ENCODE results near the gene XIAP. TPM values are rescaled to one million over a fixed set of nuclear protein-coding genes. Genes with fewer than 3 reads are reported as not detected.

XIAP gene
- 29.4 and 30.6 TPM in 2 replicates for total RNA-seq (2014; rRNA removed; shearing (Covaris generic))

DNA sequence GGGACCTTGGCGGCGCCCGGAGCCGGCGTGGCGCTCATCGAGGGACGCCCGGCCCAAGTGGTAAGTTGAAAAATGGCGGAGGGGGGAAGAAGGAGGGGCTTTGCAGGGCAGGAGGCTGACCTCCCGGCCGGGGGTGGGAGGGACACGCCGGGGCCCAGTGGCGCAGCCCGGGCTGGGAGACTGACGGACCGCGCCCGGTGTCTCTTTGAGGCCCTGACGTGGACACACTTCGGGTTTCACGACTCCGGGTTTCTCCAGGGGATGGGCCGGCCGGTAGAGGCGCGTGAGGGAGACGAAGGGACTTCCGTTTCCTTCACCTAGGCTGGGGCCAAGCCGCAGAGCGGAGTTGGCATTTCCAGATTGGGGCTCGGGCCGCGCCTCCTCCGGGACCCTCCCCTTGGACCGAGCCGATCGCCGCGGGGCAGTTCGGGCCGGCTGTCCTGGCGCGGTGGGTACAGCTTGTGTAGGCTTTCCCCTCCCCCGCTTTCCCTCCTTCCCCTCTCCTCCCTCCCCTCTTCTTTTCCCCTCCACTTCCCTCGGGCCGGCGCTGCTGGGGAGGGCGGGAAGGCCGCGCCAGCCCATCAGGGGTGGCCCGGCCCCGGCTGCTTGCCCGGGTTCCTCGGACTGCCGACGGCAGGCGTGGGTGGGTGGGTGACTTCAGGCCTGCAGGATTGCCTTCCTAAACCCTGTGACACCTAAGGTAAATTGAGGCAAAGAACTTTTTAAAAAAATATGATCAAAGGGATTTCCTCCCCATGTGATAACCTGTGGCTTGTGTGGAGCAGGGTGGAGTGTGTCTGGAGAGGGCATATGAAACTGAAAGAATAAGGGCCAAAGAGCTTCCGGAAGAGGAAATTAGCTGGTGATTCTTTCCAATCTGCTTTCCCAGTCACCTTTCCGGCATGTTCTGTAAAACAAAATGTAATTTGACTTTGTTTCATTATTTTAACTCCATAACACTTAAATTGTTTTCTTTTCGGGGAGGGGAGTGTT lies at the start of gene XIAP:
Gene XIAP, plus strand, starts transcription at position 208 of the 993 bp plus-strand sequence. CDS start 25,610 bp downstream, outside the sequence.

DNA sequence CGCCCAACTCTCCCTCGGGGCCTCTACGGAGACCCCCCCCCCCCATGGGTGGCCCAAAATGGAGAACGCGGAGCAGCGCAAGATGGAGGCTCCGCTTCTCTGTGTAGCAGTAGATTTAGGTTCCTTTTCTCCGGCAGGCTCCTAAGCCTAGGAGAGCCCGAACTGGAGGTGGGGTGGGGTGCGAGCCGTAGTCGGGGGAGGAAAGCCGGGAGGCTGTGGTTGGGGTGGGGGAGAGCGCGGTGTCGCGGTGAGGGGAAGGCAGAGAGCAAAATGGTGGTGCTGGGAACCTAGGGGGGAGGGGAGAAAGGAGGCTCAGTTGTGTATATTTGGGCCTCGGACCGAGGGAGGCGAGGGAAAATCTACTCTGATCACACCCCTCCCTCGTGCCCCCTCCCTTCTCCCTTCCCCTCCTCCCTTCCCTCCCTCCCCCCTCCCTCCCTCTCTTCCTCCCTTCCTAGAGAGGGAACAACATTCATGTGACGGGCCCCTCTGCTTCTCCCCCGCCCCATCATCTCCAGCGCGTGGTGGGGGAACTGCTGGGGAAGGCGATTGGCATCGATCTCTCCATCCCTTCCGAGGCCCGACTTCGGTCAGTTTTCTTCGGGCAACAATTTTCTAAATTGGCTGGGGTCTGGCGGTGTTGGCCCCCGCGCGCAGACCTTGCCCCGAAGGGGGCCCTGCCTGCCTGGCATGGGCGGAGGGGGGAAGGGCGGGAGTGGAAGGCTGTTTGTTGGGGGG lies 101.6 kb downstream of the XIAP start, which contains the start of gene STAG2:
Gene STAG2, plus strand, starts transcription at position 439 of the 738 bp plus-strand sequence. CDS start 60,922 bp downstream, outside the sequence.

Small RNA genes lying within 50 kb of the gene (small RNA-seq; reads per million reads assigned to genes)
- gene RF00019 (not detected), gene RN7SL190P (not detected), gene RNU6-122P (not detected)

Other genes with a start within 250 kb of the XIAP start
- gene THOC2, start 127.0 kb upstream of the XIAP start, total RNA-seq (2014; rRNA removed; shearing (Covaris generic)), result 64.6 and 80.1 TPM in 2 replicates
- 66.1 and 73.2 TPM in 2 replicates for gene STAG2, start 101.7 kb downstream of the XIAP start, total RNA-seq (2014; rRNA removed; shearing (Covaris generic))